ENCODE data around the gene MBOAT2. TPM values are rescaled to one million over a fixed set of nuclear protein-coding genes. Genes with fewer than 3 reads are reported as not detected.

The MBOAT2 gene
- total RNA-seq, 1 experiment from 2014 or later, result 16.8 TPM

GRCh38 chr2:8923183-8923582 is 80.3 kb downstream of the MBOAT2 start:
- Histone ChIP-seq H3K9ac (ENCODE audit: low read length) (no peak overlapping the region), H3K4me2 (ENCODE audit: low read length) (no peak overlapping the region), H3K27ac (ENCODE audit: low read depth, low read length) (no peak overlapping the region), H3K79me2 (ENCODE audit: insufficient read depth, low read length) (no peaks in the 10 kb centered on the region), H3K4me1 (ENCODE audit: control insufficient read depth in 1 of 2, insufficient read depth in 2 of 2, low read length in 2 of 2) (no peaks in the 10 kb centered on the region), H3K36me3 (ENCODE audit: control insufficient read depth in 1 of 2, insufficient read depth in 2 of 2, low read length in 2 of 2) (no peaks in the 10 kb centered on the region), H3K9me2 (ENCODE audit: insufficient read depth) (no peaks in the 10 kb centered on the region), H3K27me3 (ENCODE audit: insufficient read depth, low read length) (no peaks in the 10 kb centered on the region), H3K4me3 (replicated peaks in 1 of 2; ENCODE audit: low read depth in 1 of 2, low read length in 2 of 2) (no peak overlapping the region), H2AFZ (ENCODE audit: low read depth, low read length, poor library complexity, severe bottlenecking) (no peak overlapping the region), H4K20me1 (ENCODE audit: insufficient read depth) (no peaks in the 10 kb centered on the region), H3K9me3 (ENCODE audit: control insufficient read depth in 1 of 2, insufficient read depth in 1 of 2, low read depth in 1 of 2, low read length in 2 of 2) (no peaks in the 10 kb centered on the region)
- no peak for TF ChIP-seq REST (IDR thresholded peaks at IDR 0.05; ENCODE audit: low read depth)
- TF ChIP-seq CBX3 (IDR thresholded peaks at IDR 0.05; ENCODE audit: low read depth), result no peak
- TF ChIP-seq TCF7L2 (IDR thresholded peaks at IDR 0.05; ENCODE audit: borderline replicate concordance, extremely low read depth, insufficient read depth, insufficient read length), result no peak
- no peak for TF ChIP-seq YY1 (IDR thresholded peaks at IDR 0.05; ENCODE audit: extremely low read depth, insufficient replicate concordance, low read depth, low read length)
- no peak for TF ChIP-seq EZH2 (IDR thresholded peaks at IDR 0.05)
- TF ChIP-seq RAD21 (IDR thresholded peaks at IDR 0.05; ENCODE audit: low read depth), result no peak
- no peak for TF ChIP-seq POLR2A (IDR thresholded peaks at IDR 0.05; ENCODE audit: borderline replicate concordance, extremely low read depth, insufficient read depth, insufficient read length)
- DNase-seq (ENCODE audit: low read depth, low spot score) (no peak), ATAC-seq (no peak)
- BruUV-seq (replicated peaks), result no TSS peak
- intact Hi-C loops (cut with micrococcal nuclease), result no loop called here
- CTCF ChIA-PET, result no interaction called here
- POLR2A ChIA-PET, result no interaction called here
- RAD21 ChIA-PET (ENCODE audit: low non-redundant PET in 1 of 2, low total read pairs in 2 of 2, uncharacterized antibody in 2 of 2, unreplicated experiment in 2 of 2), result no interaction called here

GRCh38 chr2:8922431-8922830 is 81.1 kb downstream of the MBOAT2 start:
- Histone ChIP-seq H3K4me1 (ENCODE audit: control insufficient read depth in 1 of 2, insufficient read depth in 2 of 2, low read length in 2 of 2) (no peaks in the 10 kb centered on the region), H3K9me3 (ENCODE audit: control insufficient read depth in 1 of 2, insufficient read depth in 1 of 2, low read depth in 1 of 2, low read length in 2 of 2) (no peaks in the 10 kb centered on the region), H3K27me3 (ENCODE audit: insufficient read depth, low read length) (no peaks in the 10 kb centered on the region), H2AFZ (ENCODE audit: low read depth, low read length, poor library complexity, severe bottlenecking) (no peak overlapping the region), H3K9ac (ENCODE audit: low read length) (no peak overlapping the region), H3K4me3 (replicated peaks in 1 of 2; ENCODE audit: low read depth in 1 of 2, low read length in 2 of 2) (no peak overlapping the region), H4K20me1 (ENCODE audit: insufficient read depth) (no peaks in the 10 kb centered on the region), H3K9me2 (ENCODE audit: insufficient read depth) (no peaks in the 10 kb centered on the region), H3K27ac (ENCODE audit: low read depth, low read length) (no peak overlapping the region), H3K4me2 (ENCODE audit: low read length) (no peak overlapping the region), H3K79me2 (ENCODE audit: insufficient read depth, low read length) (no peaks in the 10 kb centered on the region), H3K36me3 (ENCODE audit: control insufficient read depth in 1 of 2, insufficient read depth in 2 of 2, low read length in 2 of 2) (no peaks in the 10 kb centered on the region)
- ATAC-seq (no peak), DNase-seq (ENCODE audit: low read depth, low spot score) (no peak)
- ChIA-PET RAD21 (ENCODE audit: low non-redundant PET in 1 of 2, low total read pairs in 2 of 2, uncharacterized antibody in 2 of 2, unreplicated experiment in 2 of 2) (no interaction called here), POLR2A (no interaction called here), CTCF (no interaction called here)
- no peak for TF ChIP-seq ZBTB33 (IDR thresholded peaks at IDR 0.05; ENCODE audit: extremely low read depth, insufficient replicate concordance, low read length)
- no peak for TF ChIP-seq SRF (IDR thresholded peaks at IDR 0.05; ENCODE audit: low read depth)
- TF ChIP-seq RAD21 (IDR thresholded peaks at IDR 0.05; ENCODE audit: low read depth), result no peak
- no peak for TF ChIP-seq CTCF (IDR thresholded peaks at IDR 0.05 in 2 of 3, conservative IDR thresholded peaks at IDR 0.05 in 1 of 3; ENCODE audit: borderline replicate concordance in 1 of 3, insufficient read depth in 1 of 3, low read depth in 2 of 3, low read length in 2 of 3)
- no peak for TF ChIP-seq JUND (IDR thresholded peaks at IDR 0.05)
- no TSS peak for BruUV-seq (replicated peaks)
- intact Hi-C loops (cut with micrococcal nuclease), result no loop called here

Measured in HCT116 (cell line).